ENCODE measurements around the gene GRB10.

DNA sequence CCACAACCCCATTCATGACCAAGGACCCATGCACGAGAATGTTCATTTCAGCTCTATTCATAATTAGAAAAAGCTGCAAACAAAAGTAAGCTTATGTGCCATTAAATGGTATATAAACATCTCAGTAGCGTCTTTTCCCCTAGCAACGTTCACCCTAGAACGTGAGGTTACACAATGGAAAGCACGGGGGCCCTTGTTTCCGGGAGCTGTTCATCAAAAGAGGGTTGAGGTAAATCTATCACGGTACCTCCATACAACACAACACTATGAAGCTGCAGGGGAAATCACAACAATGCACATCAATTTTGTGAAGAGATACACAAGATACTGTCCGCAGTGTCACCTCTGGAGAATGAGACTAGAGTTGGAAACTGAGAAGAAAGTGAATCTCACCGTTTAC is 136.6 kb downstream of the GRB10 start:
- TF ChIP-seq POLR2A (IDR thresholded peaks at IDR 0.05) = no peak
- TF ChIP-seq CTCF (IDR thresholded peaks at IDR 0.05) = no peak
- TF ChIP-seq POLR2AphosphoS5 (IDR thresholded peaks at IDR 0.05) = no peak
